ENCODE data around the gene NR2E3. TPM values are rescaled to one million over a fixed set of nuclear protein-coding genes. Genes with fewer than 3 reads are reported as not detected.

The NR2E3 gene
- total RNA-seq, 1 donor from 2014 or later, result not detected

DNA sequence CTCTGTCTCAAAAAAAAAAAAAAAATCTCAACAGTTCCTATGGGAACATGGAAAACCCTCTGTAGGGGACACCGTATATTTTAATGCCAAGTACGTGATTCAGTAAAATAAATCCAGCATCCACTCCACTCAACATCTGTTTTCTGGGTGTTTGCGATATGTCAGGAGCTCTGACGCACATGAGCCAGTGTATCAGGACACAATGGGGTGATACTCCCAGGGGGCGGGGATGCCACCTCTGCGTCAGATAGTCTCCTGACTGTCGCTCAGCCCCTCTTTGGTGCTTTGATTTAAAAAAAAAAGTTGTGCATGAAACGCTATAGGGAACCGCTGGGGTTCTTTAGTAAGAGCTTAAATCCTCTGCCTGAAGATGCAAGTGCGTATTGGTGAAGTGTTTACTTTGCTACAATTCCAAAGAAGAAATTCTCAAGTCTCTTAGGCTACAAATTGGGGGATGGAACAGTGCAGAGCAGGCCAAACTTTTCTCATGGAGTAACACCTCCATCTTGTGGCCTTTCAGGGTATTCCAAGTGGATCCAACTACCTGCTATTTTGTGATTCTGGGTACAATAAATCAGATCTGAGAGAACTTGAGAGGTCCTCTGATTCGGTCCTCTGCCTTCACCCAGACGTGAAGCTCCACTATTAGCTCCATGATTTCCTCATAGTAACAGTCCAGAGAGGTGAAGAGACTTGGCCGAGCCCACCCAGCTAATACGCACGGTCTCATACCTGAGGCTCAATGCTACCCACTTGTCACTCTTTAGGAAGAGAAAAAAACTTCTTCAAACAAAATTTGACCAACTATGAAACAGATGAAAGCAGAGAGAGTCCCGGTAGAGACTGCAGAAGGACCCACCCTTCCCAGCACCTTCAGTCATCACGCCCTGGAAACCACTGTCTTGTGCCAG is 9.3 kb upstream of the NR2E3 start:
- no peaks in the 10 kb centered on the region for H3K27me3 ChIP-seq (ENCODE audit: insufficient read depth, low read length)
- FAIRE-seq, result peak; percentile 69
- H3K36me3 Mint-ChIP-seq (ENCODE audit: low read depth, unreplicated experiment), result no peaks in the 10 kb centered on the region
- H3K4me1 ChIP-seq (ENCODE audit: insufficient read depth, low read length), result peaks cover 5% of the 10 kb centered on the region
- no peaks in the 10 kb centered on the region for H3K36me3 ChIP-seq (ENCODE audit: insufficient read depth, low read length)
- H3K27ac Mint-ChIP-seq (ENCODE audit: unreplicated experiment), result no peak overlapping the region
- no peaks in the 10 kb centered on the region for H3K9me3 ChIP-seq (ENCODE audit: insufficient read depth, low read depth, low read length)
- TF ChIP-seq, protein P1, sequence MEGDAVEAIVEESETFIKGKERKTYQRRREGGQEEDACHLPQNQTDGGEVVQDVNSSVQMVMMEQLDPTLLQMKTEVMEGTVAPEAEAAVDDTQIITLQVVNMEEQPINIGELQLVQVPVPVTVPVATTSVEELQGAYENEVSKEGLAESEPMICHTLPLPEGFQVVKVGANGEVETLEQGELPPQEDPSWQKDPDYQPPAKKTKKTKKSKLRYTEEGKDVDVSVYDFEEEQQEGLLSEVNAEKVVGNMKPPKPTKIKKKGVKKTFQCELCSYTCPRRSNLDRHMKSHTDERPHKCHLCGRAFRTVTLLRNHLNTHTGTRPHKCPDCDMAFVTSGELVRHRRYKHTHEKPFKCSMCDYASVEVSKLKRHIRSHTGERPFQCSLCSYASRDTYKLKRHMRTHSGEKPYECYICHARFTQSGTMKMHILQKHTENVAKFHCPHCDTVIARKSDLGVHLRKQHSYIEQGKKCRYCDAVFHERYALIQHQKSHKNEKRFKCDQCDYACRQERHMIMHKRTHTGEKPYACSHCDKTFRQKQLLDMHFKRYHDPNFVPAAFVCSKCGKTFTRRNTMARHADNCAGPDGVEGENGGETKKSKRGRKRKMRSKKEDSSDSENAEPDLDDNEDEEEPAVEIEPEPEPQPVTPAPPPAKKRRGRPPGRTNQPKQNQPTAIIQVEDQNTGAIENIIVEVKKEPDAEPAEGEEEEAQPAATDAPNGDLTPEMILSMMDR (IDR thresholded peaks at IDR 0.05; ENCODE audit: insufficient read depth, low read depth, low read length), result peak; percentile 97
- no peak for TF ChIP-seq EZH2 (IDR thresholded peaks at IDR 0.05; ENCODE audit: insufficient read depth, low read length)
- peaks cover 11% of the 10 kb centered on the region for H3K4me1 Mint-ChIP-seq (ENCODE audit: low read depth, unreplicated experiment)
- H3K9me3 Mint-ChIP-seq (ENCODE audit: unreplicated experiment), result no peaks in the 10 kb centered on the region
- DNase-seq (ENCODE audit: low read depth), result peak; percentile 63
- H4K20me1 ChIP-seq (ENCODE audit: insufficient read depth, low read length), result no peaks in the 10 kb centered on the region
- no peak overlapping the region for H3K4me3 Mint-ChIP-seq (ENCODE audit: unreplicated experiment)
- H3K27ac ChIP-seq (ENCODE audit: low read depth, low read length), result no peak overlapping the region
- H3K9ac ChIP-seq (ENCODE audit: low read length), result no peak overlapping the region
- no peaks in the 10 kb centered on the region for H3K79me2 ChIP-seq (ENCODE audit: insufficient read depth, low read length)
- no peak overlapping the region for H2AFZ ChIP-seq (ENCODE audit: low read depth, low read length)
- no peak overlapping the region for H3K4me2 ChIP-seq (ENCODE audit: low read length)
- no peaks in the 10 kb centered on the region for H3K27me3 Mint-ChIP-seq (ENCODE audit: low read depth, unreplicated experiment)
- no peak overlapping the region for H3K4me3 ChIP-seq (ENCODE audit: insufficient read depth, low read depth, low read length)

DNA sequence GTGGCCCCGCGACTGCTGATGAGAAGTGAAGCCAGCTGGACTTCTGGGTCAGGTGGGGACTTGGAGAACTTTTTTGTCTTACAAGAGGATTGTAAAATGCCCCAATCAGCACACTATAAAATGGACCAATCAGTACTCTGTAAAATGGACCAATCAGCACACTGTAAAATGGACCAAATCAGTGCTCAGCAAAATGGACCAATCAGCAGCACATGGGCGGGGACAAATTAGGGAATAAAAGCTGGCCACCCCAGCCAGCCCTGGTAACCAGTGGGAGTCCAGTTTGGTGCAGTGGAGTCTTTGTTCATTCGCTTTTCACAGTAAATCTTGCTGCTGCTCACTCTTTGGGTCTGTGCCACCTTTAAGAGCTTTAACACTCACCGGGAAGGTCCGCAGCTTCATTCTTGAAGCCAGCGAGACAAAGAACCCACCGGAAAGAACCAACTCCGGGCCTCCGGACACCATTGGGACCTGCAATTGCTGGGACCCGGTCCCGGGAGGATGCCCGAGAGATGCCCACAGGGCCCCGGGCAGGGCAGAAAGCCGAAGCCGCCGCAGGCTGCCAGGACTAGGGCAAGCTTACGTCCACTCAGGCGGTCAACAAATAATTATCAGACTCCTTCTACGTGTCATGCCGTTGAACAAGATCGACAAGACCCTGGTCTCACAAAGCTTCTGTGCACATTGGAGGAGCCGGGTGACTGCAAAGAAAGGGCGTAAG is 8.3 kb upstream of the NR2E3 start:
- no peaks in the 10 kb centered on the region for H3K36me3 Mint-ChIP-seq (ENCODE audit: low read depth, unreplicated experiment)
- peaks cover 15% of the 10 kb centered on the region for H3K4me1 ChIP-seq (ENCODE audit: insufficient read depth, low read length)
- no peak for DNase-seq (ENCODE audit: low read depth)
- no peak overlapping the region for H3K9ac ChIP-seq (ENCODE audit: low read length)
- no peaks in the 10 kb centered on the region for H3K9me3 ChIP-seq (ENCODE audit: insufficient read depth, low read depth, low read length)
- H3K27me3 Mint-ChIP-seq (ENCODE audit: low read depth, unreplicated experiment), result no peaks in the 10 kb centered on the region
- H3K4me3 Mint-ChIP-seq (ENCODE audit: unreplicated experiment), result no peak overlapping the region
- H3K4me3 ChIP-seq (ENCODE audit: insufficient read depth, low read depth, low read length), result no peak overlapping the region
- H2AFZ ChIP-seq (ENCODE audit: low read depth, low read length), result no peak overlapping the region
- no peak for TF ChIP-seq EZH2 (IDR thresholded peaks at IDR 0.05; ENCODE audit: insufficient read depth, low read length)
- TF ChIP-seq, protein P1 (IDR thresholded peaks at IDR 0.05; ENCODE audit: insufficient read depth, low read depth, low read length), result no peak
- peaks cover 18% of the 10 kb centered on the region for H3K4me1 Mint-ChIP-seq (ENCODE audit: low read depth, unreplicated experiment)
- no peaks in the 10 kb centered on the region for H3K27me3 ChIP-seq (ENCODE audit: insufficient read depth, low read length)
- no peaks in the 10 kb centered on the region for H3K36me3 ChIP-seq (ENCODE audit: insufficient read depth, low read length)
- H3K27ac ChIP-seq (ENCODE audit: low read depth, low read length), result no peak overlapping the region
- no peaks in the 10 kb centered on the region for H3K79me2 ChIP-seq (ENCODE audit: insufficient read depth, low read length)
- no peak for FAIRE-seq
- no peak overlapping the region for H3K4me2 ChIP-seq (ENCODE audit: low read length)
- H4K20me1 ChIP-seq (ENCODE audit: insufficient read depth, low read length), result no peaks in the 10 kb centered on the region
- H3K27ac Mint-ChIP-seq (ENCODE audit: unreplicated experiment), result no peak overlapping the region
- H3K9me3 Mint-ChIP-seq (ENCODE audit: unreplicated experiment), result no peaks in the 10 kb centered on the region

Measured in astrocyte (in vitro differentiated cells and primary cell).